ENCODE measurements around the gene DOCK11. TPM values are rescaled to one million over a fixed set of nuclear protein-coding genes. Genes with fewer than 3 reads are reported as not detected.

The DOCK11 gene
- total RNA-seq, 2 donors from 2014 or later = 5.2 to 7.9 TPM

GRCh38 chrX:118724775-118725174, 229.2 kb downstream of the DOCK11 start:
- Histone ChIP-seq H3K9me3 (no peaks in the 10 kb centered on the region), H3K27ac (peak overlapping the region in 1 of 2 donors; percentile 18), H3K4me1 (no peaks in the 10 kb centered on the region), H3K36me3 (no peaks in the 10 kb centered on the region), H3K27me3 (no peaks in the 10 kb centered on the region), H3K4me3 (no peak overlapping the region)
- no peak for TF ChIP-seq CTCF (IDR thresholded peaks at IDR 0.05)
- DNase-seq (ENCODE audit: low spot score) = no peak

GRCh38 chrX:118726396-118726795, 230.8 kb downstream of the DOCK11 start:
- no peaks in the 10 kb centered on the region for H3K4me1 ChIP-seq
- H3K27me3 ChIP-seq = no peaks in the 10 kb centered on the region
- no peak for TF ChIP-seq CTCF (IDR thresholded peaks at IDR 0.05)

GRCh38 chrX:118726887-118727685, 231.5 kb downstream of the DOCK11 start, which contains the start of gene IL13RA1:
TSS of gene IL13RA1 (plus strand) at chrX:118727606. CDS start at chrX:118727639, 33 bp downstream.
- no peaks in the 10 kb centered on the region for H3K4me1 ChIP-seq
- peak within 1 kb of the TSS; percentile 56 to 66 for H3K4me3 ChIP-seq
- no peaks in the 10 kb centered on the region for H3K27me3 ChIP-seq
- H3K36me3 ChIP-seq = no peaks in the 10 kb centered on the region
- no peaks in the 10 kb centered on the region for H3K9me3 ChIP-seq
- peak; percentile 75 for DNase-seq (ENCODE audit: low spot score)
- peak within 1 kb of the TSS; percentile 84 to 89 for H3K27ac ChIP-seq
- TF ChIP-seq CTCF (IDR thresholded peaks at IDR 0.05) = no peak

More at GRCh38 chrX:118726396-118726795, 230.8 kb downstream of the DOCK11 start:
- no peaks in the 10 kb centered on the region for H3K9me3 ChIP-seq
- peak overlapping the region; percentile 84 to 89 for H3K27ac ChIP-seq
- H3K36me3 ChIP-seq = no peaks in the 10 kb centered on the region
- H3K4me3 ChIP-seq = no peak overlapping the region
- DNase-seq (ENCODE audit: low spot score) = no peak

- no peaks in the 10 kb centered on the region for H3K27me3 ChIP-seq
- no peak for DNase-seq (ENCODE audit: low spot score)
- peaks cover 0 to 1% of the 10 kb centered on the region in 2 donors for H3K9me3 ChIP-seq
- no peaks in the 10 kb centered on the region for H3K36me3 ChIP-seq
- TF ChIP-seq CTCF (IDR thresholded peaks at IDR 0.05) = no peak
- peak overlapping the region; percentile 56 to 66 for H3K4me3 ChIP-seq
- H3K4me1 ChIP-seq = no peaks in the 10 kb centered on the region
- H3K27ac ChIP-seq = peak overlapping the region; percentile 84 to 89
Measured at GRCh38 chrX:118727686-118728339, 232.2 kb downstream of the DOCK11 start.

GRCh38 chrX:118729042-118729652, 233.5 kb downstream of the DOCK11 start:
- no peak for TF ChIP-seq CTCF (IDR thresholded peaks at IDR 0.05)
- DNase-seq (ENCODE audit: low spot score) = no peak
- Histone ChIP-seq H3K36me3 (no peaks in the 10 kb centered on the region), H3K9me3 (peaks cover 0 to 10% of the 10 kb centered on the region in 2 donors), H3K27me3 (no peaks in the 10 kb centered on the region), H3K4me3 (no peak overlapping the region), H3K27ac (peak overlapping the region; percentile 36 to 84), H3K4me1 (no peaks in the 10 kb centered on the region)

Data from right atrium auricular region (tissue), 2 donors.